ENCODE results near the gene GMDS.

GMDS gene

GRCh38 chr6:1773700-1774099 is 471.7 kb downstream of the GMDS start:
- Histone ChIP-seq H4K20me1 (ENCODE audit: insufficient read depth, low read length) (no peaks in the 10 kb centered on the region), H3K9ac (ENCODE audit: low read length) (no peak overlapping the region), H3K9me3 (ENCODE audit: insufficient read depth, low read length) (no peaks in the 10 kb centered on the region), H3K36me3 (replicated peaks; ENCODE audit: low read depth, low read length) (no peaks in the 10 kb centered on the region), H2AFZ (ENCODE audit: low read depth, low read length) (no peak overlapping the region), H3K27ac (ENCODE audit: low read length) (no peak overlapping the region), H3K4me1 (ENCODE audit: low read length) (peaks cover 29% of the 10 kb centered on the region), H3K4me3 (ENCODE audit: low read length) (no peak overlapping the region), H3K27me3 (ENCODE audit: low read depth, low read length) (no peaks in the 10 kb centered on the region), H3K79me2 (ENCODE audit: low read length) (no peaks in the 10 kb centered on the region), H3K4me2 (ENCODE audit: low read length) (peak overlapping the region; percentile 40)
- no peak for TF ChIP-seq CTCF (IDR thresholded peaks at IDR 0.05; ENCODE audit: low read depth, low read length)
- TF ChIP-seq EZH2phosphoT487 (IDR thresholded peaks at IDR 0.05; ENCODE audit: low read depth), result no peak

GRCh38 chr6:1770968-1771723 is 474.3 kb downstream of the GMDS start:
- Histone ChIP-seq H3K79me2 (ENCODE audit: low read length) (no peaks in the 10 kb centered on the region), H3K36me3 (replicated peaks; ENCODE audit: low read depth, low read length) (no peaks in the 10 kb centered on the region), H3K9me3 (ENCODE audit: insufficient read depth, low read length) (no peaks in the 10 kb centered on the region), H3K9ac (ENCODE audit: low read length) (no peak overlapping the region), H3K4me2 (ENCODE audit: low read length) (no peak overlapping the region), H3K4me3 (ENCODE audit: low read length) (no peak overlapping the region), H3K27me3 (ENCODE audit: low read depth, low read length) (no peaks in the 10 kb centered on the region), H4K20me1 (ENCODE audit: insufficient read depth, low read length) (no peaks in the 10 kb centered on the region), H3K4me1 (ENCODE audit: low read length) (peaks cover 29% of the 10 kb centered on the region), H2AFZ (ENCODE audit: low read depth, low read length) (no peak overlapping the region), H3K27ac (ENCODE audit: low read length) (no peak overlapping the region)
- no peak for TF ChIP-seq EZH2phosphoT487 (IDR thresholded peaks at IDR 0.05; ENCODE audit: low read depth)
- TF ChIP-seq CTCF (IDR thresholded peaks at IDR 0.05; ENCODE audit: low read depth, low read length), result no peak

GRCh38 chr6:1770435-1770843 is 475.0 kb downstream of the GMDS start:
- H3K36me3 ChIP-seq (replicated peaks; ENCODE audit: low read depth, low read length), result no peaks in the 10 kb centered on the region
- no peak overlapping the region for H3K4me2 ChIP-seq (ENCODE audit: low read length)
- H2AFZ ChIP-seq (ENCODE audit: low read depth, low read length), result no peak overlapping the region
- H3K79me2 ChIP-seq (ENCODE audit: low read length), result no peaks in the 10 kb centered on the region
- H4K20me1 ChIP-seq (ENCODE audit: insufficient read depth, low read length), result no peaks in the 10 kb centered on the region
- no peak overlapping the region for H3K27ac ChIP-seq (ENCODE audit: low read length)
- peaks cover 29% of the 10 kb centered on the region for H3K4me1 ChIP-seq (ENCODE audit: low read length)
- TF ChIP-seq CTCF (IDR thresholded peaks at IDR 0.05; ENCODE audit: low read depth, low read length) (no peak), EZH2phosphoT487 (IDR thresholded peaks at IDR 0.05; ENCODE audit: low read depth) (no peak)
- no peaks in the 10 kb centered on the region for H3K27me3 ChIP-seq (ENCODE audit: low read depth, low read length)
- H3K9me3 ChIP-seq (ENCODE audit: insufficient read depth, low read length), result no peaks in the 10 kb centered on the region
- no peak overlapping the region for H3K4me3 ChIP-seq (ENCODE audit: low read length)
- H3K9ac ChIP-seq (ENCODE audit: low read length), result no peak overlapping the region

GRCh38 chr6:1767481-1768246 is 477.7 kb downstream of the GMDS start:
- no peak overlapping the region for H2AFZ ChIP-seq (ENCODE audit: low read depth, low read length)

More at GRCh38 chr6:1767481-1768246, 477.7 kb downstream of the GMDS start:
- H3K4me1 ChIP-seq (ENCODE audit: low read length), result peaks cover 26% of the 10 kb centered on the region
- H3K27me3 ChIP-seq (ENCODE audit: low read depth, low read length), result no peaks in the 10 kb centered on the region
- H3K27ac ChIP-seq (ENCODE audit: low read length), result no peak overlapping the region
- no peaks in the 10 kb centered on the region for H3K9me3 ChIP-seq (ENCODE audit: insufficient read depth, low read length)
- no peaks in the 10 kb centered on the region for H4K20me1 ChIP-seq (ENCODE audit: insufficient read depth, low read length)
- TF ChIP-seq CTCF (IDR thresholded peaks at IDR 0.05; ENCODE audit: low read depth, low read length) (no peak), EZH2phosphoT487 (IDR thresholded peaks at IDR 0.05; ENCODE audit: low read depth) (no peak)
- no peaks in the 10 kb centered on the region for H3K79me2 ChIP-seq (ENCODE audit: low read length)
- H3K9ac ChIP-seq (ENCODE audit: low read length), result no peak overlapping the region
- H3K4me3 ChIP-seq (ENCODE audit: low read length), result no peak overlapping the region
- peaks cover 1% of the 10 kb centered on the region for H3K36me3 ChIP-seq (replicated peaks; ENCODE audit: low read depth, low read length)
- H3K4me2 ChIP-seq (ENCODE audit: low read length), result no peak overlapping the region

Measured in OCI-LY3 (cell line).